Adrenal gland (tissue), 12 donors: ENCODE results near the gene YWHAB. TPM values are rescaled to one million over a fixed set of nuclear protein-coding genes. Genes with fewer than 3 reads are reported as not detected.

Experiments
- DNase-seq, 7 donors: peaks; one replicate each; pipeline ENCODE4 v3.0.0-alpha.2; 2019 to 2020
- H3K27ac ChIP-seq, 5 donors: fragments of 200-600 bp; sonication (generic) in 4 of 5; 1 replicate in 3 of 5; 2 replicates in 2 of 5; pipeline versions ENCODE4 v1.5.1 to v1.8.0; 2016 to 2020; ENCODE audit warnings: mild to moderate bottlenecking in 1 of 5
- H3K27me3 ChIP-seq: fragments of 200-600 bp; 2 replicates; pipeline ENCODE4 v1.8.0; 2021
- H3K36me3 ChIP-seq, 2 donors: fragments of 200-600 bp; replicated peaks in 1 of 2; 1 replicate in 1 of 2; 2 replicates in 1 of 2; pipeline versions ENCODE4 v1.5.1 to v1.8.0; 2018 to 2022
- H3K4me1 ChIP-seq, 2 donors: fragments of 200-600 bp; replicated peaks in 1 of 2; 1 replicate in 1 of 2; 2 replicates in 1 of 2; pipeline versions ENCODE4 v1.5.1 to v1.8.0; 2018 to 2021
- H3K4me3 ChIP-seq, 4 donors: fragments of 200-600 bp; sonication (generic) in 3 of 4; one replicate each; pipeline ENCODE4 v1.5.1; 2016 to 2018
- H3K9me3 ChIP-seq, 3 donors: fragments of 200-600 bp; sonication (generic) in 1 of 3; replicated peaks in 1 of 3; 1 replicate in 2 of 3; 2 replicates in 1 of 3; pipeline versions ENCODE4 v1.5.1 to v1.8.0; 2016 to 2021
- POLR2A ChIP-seq, 2 donors: fragments of 450-650 bp; IDR thresholded peaks; one replicate each; pipeline ENCODE4 v1.6.1; 2017; ENCODE audit warnings: antibody characterized with exemption in 2 of 2, mild to moderate bottlenecking in 2 of 2, moderate library complexity in 1 of 2
- WGBS, 4 donors: extraction: QIAGEN DNeasy Blood & Tissue Kit in 2 of 4; methylation state at CpG; one replicate each; pipeline versions ENCODE4 v1.1.5 to v1.1.7; 2013 to 2017; 5-methylcytosine and 5-hydroxymethylcytosine counted together
- intact Hi-C, 2 donors: fragments of 100-400 bp; cut with DNase I; formaldehyde crosslinking; loops; one replicate each; pipeline versions ENCODE4 v1.14.1 to v1.15.0; 2022 to 2023
- polyA plus RNA-seq, 3 donors: library from polyadenylated mRNA; stranded (reverse); fragments of 200-250 nt in 2 of 3; fragments of 350-450 nt in 1 of 3; fragmentation: Illumina TruSeq in 1 of 3; extraction: RNeasy Lipid Tissue Mini Kit (QIAGEN cat#74804) in 1 of 3; gene quantifications; one replicate each; pipeline ENCODE4 v1.2.3, GENCODE V29; 2013 to 2014
- total RNA-seq, 9 donors: library from RNA; depleted of rRNA in 4 of 9; stranded (reverse); fragments of >200 nt in 4 of 9; fragments of 120-200 nt in 1 of 9; fragmentation: NEBNext Ultra II Directional in 1 of 9; extraction: Animal tissue kit (Norgen Biotek cat#: 25700) in 1 of 9; gene quantifications; one replicate each; pipeline versions ENCODE4 v1.1.0 to v1.2.4, GENCODE V29; 2013 to 2023
- TF ChIP-seq, protein P1 (sequence below), 6 experiments: fragments of 450-650 bp in 4 of 6; fragments of 200-600 bp in 2 of 6; sonication (generic) in 1 of 6; IDR thresholded peaks; 1 replicate in 5 of 6; 2 replicates in 1 of 6; pipeline versions ENCODE4 v1.5.1 to v1.8.0; 2016 to 2021; ENCODE audit warnings: antibody characterized with exemption in 6 of 6, mild to moderate bottlenecking in 2 of 6, moderate library complexity in 1 of 6
- donor health status: healthy with polysubstance abuse.
- donor health status: Bipolar disorder and iron deficiency.
- donor health status: DM: yes; HTN: yes; CAD: no.
- donor health status: DM: no; HTN: no; CAD: no.
- donor health status: DM: no; HTN: no; CAD: no.
- donor health status: DM: yes; HTN: yes; CAD: no.

YWHAB gene
- total and polyA plus RNA-seq, 12 donors = 53.1 to 293 (median 143) TPM

DNA sequence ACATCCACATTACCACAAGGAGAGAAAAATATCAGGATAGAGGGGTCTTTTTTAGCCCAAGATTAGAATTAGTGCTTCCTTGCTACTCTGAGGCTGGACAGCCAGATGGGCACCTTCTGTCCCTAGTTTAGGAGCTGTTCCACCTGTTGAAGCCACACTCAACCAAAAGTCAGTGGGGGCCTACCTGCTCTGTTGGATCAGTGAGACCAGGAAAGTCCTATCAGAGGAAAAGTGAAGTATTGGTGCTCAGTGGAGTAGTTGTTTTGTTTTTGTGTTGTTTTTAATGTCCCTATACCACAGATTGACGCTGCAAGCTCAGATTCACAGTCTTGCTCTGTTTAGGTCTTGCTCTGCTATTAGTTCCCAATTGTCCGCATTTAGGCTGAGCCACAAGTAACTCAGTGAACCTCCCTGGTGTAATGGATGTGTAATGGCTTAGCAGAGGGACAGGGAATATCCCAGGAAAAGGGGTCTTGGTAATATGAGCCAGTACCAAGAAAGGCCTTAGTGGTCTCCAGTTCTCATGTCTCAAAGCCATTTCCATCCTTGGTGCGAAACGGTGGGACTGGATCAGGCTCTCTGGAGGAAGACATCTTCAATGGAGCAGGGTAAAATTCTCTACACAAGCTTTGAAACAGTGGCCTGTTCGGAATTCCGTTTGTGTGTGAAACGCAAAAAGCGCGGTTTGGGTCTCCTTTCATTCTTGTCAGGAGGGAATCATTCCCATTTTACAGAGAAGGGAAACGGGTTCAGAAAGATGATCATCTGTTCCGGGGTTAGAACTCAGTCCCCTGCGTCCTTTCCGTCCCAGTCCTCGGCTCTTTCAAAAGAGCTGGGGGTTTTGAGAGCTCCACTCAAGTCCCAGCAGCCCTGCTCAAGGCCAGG, 23.7 kb downstream of the YWHAB start:
- Histone ChIP-seq H3K27me3 (no peaks in the 10 kb centered on the region), H3K4me1 (peaks cover 5 to 13% of the 10 kb centered on the region in 2 donors), H3K9me3 (no peaks in the 10 kb centered on the region), H3K4me3 (peak overlapping the region in 2 of 4 donors; percentile 61 to 81), H3K36me3 (peaks cover 0 to 41% of the 10 kb centered on the region in 2 donors), H3K27ac (no peak overlapping the region)
- 26 to 34% (median 27%) methylated on average over 14 of the region's 14 CpGs for whole genome bisulfite sequencing, 4 donors
- intact Hi-C loops = no loop called here
- no peak for DNase-seq
- TF ChIP-seq POLR2A (IDR thresholded peaks at IDR 0.05) = no peak
- TF ChIP-seq, protein P1, sequence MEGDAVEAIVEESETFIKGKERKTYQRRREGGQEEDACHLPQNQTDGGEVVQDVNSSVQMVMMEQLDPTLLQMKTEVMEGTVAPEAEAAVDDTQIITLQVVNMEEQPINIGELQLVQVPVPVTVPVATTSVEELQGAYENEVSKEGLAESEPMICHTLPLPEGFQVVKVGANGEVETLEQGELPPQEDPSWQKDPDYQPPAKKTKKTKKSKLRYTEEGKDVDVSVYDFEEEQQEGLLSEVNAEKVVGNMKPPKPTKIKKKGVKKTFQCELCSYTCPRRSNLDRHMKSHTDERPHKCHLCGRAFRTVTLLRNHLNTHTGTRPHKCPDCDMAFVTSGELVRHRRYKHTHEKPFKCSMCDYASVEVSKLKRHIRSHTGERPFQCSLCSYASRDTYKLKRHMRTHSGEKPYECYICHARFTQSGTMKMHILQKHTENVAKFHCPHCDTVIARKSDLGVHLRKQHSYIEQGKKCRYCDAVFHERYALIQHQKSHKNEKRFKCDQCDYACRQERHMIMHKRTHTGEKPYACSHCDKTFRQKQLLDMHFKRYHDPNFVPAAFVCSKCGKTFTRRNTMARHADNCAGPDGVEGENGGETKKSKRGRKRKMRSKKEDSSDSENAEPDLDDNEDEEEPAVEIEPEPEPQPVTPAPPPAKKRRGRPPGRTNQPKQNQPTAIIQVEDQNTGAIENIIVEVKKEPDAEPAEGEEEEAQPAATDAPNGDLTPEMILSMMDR (IDR thresholded peaks at IDR 0.05) = no peak

DNA sequence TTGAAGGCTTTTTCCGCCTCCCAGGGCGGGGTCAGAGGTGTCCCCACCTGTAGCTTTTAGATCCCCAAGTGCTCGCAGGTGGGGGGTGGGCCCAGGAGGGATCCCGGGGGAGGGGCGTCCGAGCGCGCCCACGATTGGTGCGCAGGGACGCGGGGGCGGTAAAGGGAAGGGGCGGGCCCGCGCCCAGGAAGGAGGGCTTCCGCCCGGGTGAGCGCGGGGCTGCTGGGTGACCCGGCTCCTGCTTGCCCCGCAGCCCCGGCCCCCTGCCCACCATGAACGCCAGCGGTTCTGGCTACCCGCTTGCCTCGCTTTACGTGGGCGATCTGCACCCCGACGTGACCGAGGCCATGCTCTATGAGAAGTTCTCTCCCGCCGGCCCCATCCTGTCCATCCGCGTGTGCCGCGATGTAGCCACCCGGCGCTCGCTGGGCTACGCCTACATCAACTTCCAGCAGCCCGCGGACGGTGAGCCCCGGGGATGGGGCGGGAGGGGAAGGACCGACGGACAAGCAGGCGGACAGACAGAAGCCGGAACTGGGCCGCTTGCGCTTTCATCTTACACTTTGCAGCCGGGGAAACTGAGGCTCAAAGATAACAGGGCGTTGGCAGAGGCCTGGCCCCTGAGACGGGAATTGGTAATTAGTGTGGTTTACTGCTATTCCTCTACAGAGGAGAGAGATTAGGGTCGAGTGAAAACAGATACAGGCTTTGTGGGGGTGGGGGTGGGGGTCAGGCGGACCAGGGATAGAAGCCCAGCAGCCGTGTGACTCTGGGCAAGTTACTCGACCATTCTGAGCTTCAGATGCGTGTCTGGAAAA, 24.6 kb downstream of the YWHAB start, which contains the start of gene PABPC1L:
TSS of gene PABPC1L (plus strand) at position 189 of the 818 bp plus-strand sequence. CDS start at position 273, 84 bp downstream.
- Histone ChIP-seq H3K4me1 (peaks cover 5 to 13% of the 10 kb centered on the region in 2 donors), H3K4me3 (peak within 1 kb of the TSS; percentile 36 to 81 (median 50)), H3K27me3 (no peaks in the 10 kb centered on the region), H3K36me3 (peaks cover 0 to 32% of the 10 kb centered on the region in 2 donors), H3K27ac (no peak within 1 kb of the TSS), H3K9me3 (no peaks in the 10 kb centered on the region)
- intact Hi-C loops = no loop called here
- DNase-seq = peak; percentile 51 to 69 (median 59)
- WGBS, 4 donors = 2 to 6% (median 4%) methylated on average over 18 to 61 of the region's 61 CpGs
- TF ChIP-seq, protein P1 (IDR thresholded peaks at IDR 0.05) = no peak
- TF ChIP-seq POLR2A (IDR thresholded peaks at IDR 0.05) = no peak

DNA sequence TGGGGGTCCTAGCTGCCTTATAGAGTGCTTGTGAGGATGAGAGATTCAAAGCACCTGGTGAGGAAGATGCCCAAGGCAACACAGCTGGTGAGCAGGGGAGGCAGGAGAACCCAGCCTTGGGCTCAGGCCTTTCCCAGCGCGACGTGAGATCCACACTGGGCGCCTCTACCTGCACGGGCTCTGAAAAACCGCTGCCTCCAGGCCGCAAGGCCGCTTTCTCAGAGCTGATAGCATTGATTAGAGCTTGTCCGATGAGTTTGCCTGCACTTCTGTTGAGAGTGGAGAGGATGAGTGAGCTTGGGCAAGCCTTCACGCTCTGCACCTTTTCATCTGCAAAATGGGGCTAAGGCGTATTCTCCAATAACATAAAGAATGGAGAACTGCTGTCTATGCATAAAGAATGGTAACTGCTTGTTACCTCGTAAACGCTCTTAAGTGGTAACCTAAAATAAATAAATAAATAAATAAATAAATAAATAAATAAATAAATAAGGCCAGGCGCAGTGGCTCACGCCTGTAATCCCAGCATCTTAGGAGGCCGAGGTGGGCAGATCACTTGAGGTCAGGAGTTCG, 25.3 kb downstream of the YWHAB start:
- Histone ChIP-seq H3K27me3 (no peaks in the 10 kb centered on the region), H3K4me1 (peaks cover 5 to 13% of the 10 kb centered on the region in 2 donors), H3K9me3 (no peaks in the 10 kb centered on the region), H3K36me3 (peaks cover 0 to 25% of the 10 kb centered on the region in 2 donors), H3K4me3 (peak overlapping the region in 1 of 4 donors; percentile 61), H3K27ac (no peak overlapping the region)
- DNase-seq = no peak
- TF ChIP-seq POLR2A (IDR thresholded peaks at IDR 0.05) = no peak
- TF ChIP-seq, protein P1 (IDR thresholded peaks at IDR 0.05) = no peak
- intact Hi-C loops = no loop called here
- WGBS, 4 donors = 74 to 79% (median 75%) methylated on average over 13 to 17 of the region's 17 CpGs
